ENCODE measurements around the gene IQCK. TPM values are rescaled to one million over a fixed set of nuclear protein-coding genes. Genes with fewer than 3 reads are reported as not detected.

IQCK gene
- total RNA-seq, 6 donors from 2014 or later: 9.3 to 50.3 (median 18.3) TPM

GRCh38 chr16:19837984-19838707 is 120.1 kb downstream of the IQCK start:
- DNase-seq (no peak), ATAC-seq (ENCODE audit: low FRiP score in 2 of 2) (no peak)
- TF ChIP-seq POLR2A (IDR thresholded peaks at IDR 0.05): no peak
- TF ChIP-seq EP300 (IDR thresholded peaks at IDR 0.05): no peak
- no peak for TF ChIP-seq POLR2AphosphoS5 (IDR thresholded peaks at IDR 0.05)
- TF ChIP-seq CTCF (IDR thresholded peaks at IDR 0.05): no peak
- Histone ChIP-seq H3K27ac (no peak overlapping the region), H3K4me1 (no peaks in the 10 kb centered on the region), H3K4me3 (no peak overlapping the region), H3K9me3 (no peaks in the 10 kb centered on the region), H3K36me3 (no peaks in the 10 kb centered on the region), H3K27me3 (no peaks in the 10 kb centered on the region)
- WGBS, 2 donors: 87 to 91% methylated on average over 11 to 13 of the region's 13 CpGs

- WGBS, 2 donors: 57 to 58% methylated on average over 3 of the region's 3 CpGs
- DNase-seq (no peak), ATAC-seq (ENCODE audit: low FRiP score in 2 of 2) (no peak)
- Histone ChIP-seq H3K4me3 (no peak overlapping the region), H3K27me3 (no peaks in the 10 kb centered on the region), H3K27ac (no peak overlapping the region), H3K9me3 (no peaks in the 10 kb centered on the region), H3K4me1 (no peaks in the 10 kb centered on the region), H3K36me3 (no peaks in the 10 kb centered on the region)
- TF ChIP-seq POLR2A (IDR thresholded peaks at IDR 0.05) (no peak), CTCF (IDR thresholded peaks at IDR 0.05) (no peak), POLR2AphosphoS5 (IDR thresholded peaks at IDR 0.05) (no peak), EP300 (IDR thresholded peaks at IDR 0.05) (no peak)
Measured at GRCh38 chr16:19840524-19841110, 122.5 kb downstream of the IQCK start.

GRCh38 chr16:19841184-19841583 is 123.1 kb downstream of the IQCK start:
- TF ChIP-seq CTCF (IDR thresholded peaks at IDR 0.05): no peak
- TF ChIP-seq POLR2A (IDR thresholded peaks at IDR 0.05): no peak
- TF ChIP-seq EP300 (IDR thresholded peaks at IDR 0.05): no peak
- TF ChIP-seq POLR2AphosphoS5 (IDR thresholded peaks at IDR 0.05): no peak

GRCh38 chr16:19842426-19843157 is 124.5 kb downstream of the IQCK start:
- DNase-seq (no peak), ATAC-seq (ENCODE audit: low FRiP score in 2 of 2) (no peak)
- H3K27ac ChIP-seq: no peak overlapping the region
- WGBS, 2 donors: 60 to 68% methylated on average over 6 of the region's 6 CpGs
- no peaks in the 10 kb centered on the region for H3K4me1 ChIP-seq
- H3K9me3 ChIP-seq: no peaks in the 10 kb centered on the region
- TF ChIP-seq POLR2A (IDR thresholded peaks at IDR 0.05): no peak
- no peak for TF ChIP-seq CTCF (IDR thresholded peaks at IDR 0.05)
- TF ChIP-seq POLR2AphosphoS5 (IDR thresholded peaks at IDR 0.05): no peak
- no peak for TF ChIP-seq EP300 (IDR thresholded peaks at IDR 0.05)
- no peaks in the 10 kb centered on the region for H3K27me3 ChIP-seq
- no peak overlapping the region for H3K4me3 ChIP-seq
- H3K36me3 ChIP-seq: no peaks in the 10 kb centered on the region

More at GRCh38 chr16:19841184-19841583, 123.1 kb downstream of the IQCK start:
- Histone ChIP-seq H3K27me3 (no peaks in the 10 kb centered on the region), H3K4me1 (no peaks in the 10 kb centered on the region), H3K36me3 (no peaks in the 10 kb centered on the region), H3K9me3 (no peaks in the 10 kb centered on the region), H3K4me3 (no peak overlapping the region), H3K27ac (no peak overlapping the region)
- DNase-seq (no peak), ATAC-seq (ENCODE audit: low FRiP score in 2 of 2) (no peak)
- 60 to 80% methylated on average over 3 of the region's 3 CpGs for WGBS, 2 donors

Data from upper lobe of left lung (tissue), 6 donors.